K562 (cell line): ENCODE data around the gene SMOC2. TPM values are rescaled to one million over a fixed set of nuclear protein-coding genes. Genes with fewer than 3 reads are reported as not detected.
A peak's percentile ranks its signal among the peaks of the same experiment; 100 is the strongest.

Experiments used
- ATAC-seq: fragments of 200-7000 bp; cut with Tn5 transposase; 3 replicates; pipeline ENCODE4 v1.9.1; 2020; ENCODE audit warnings: moderate library complexity
- BruUV-seq: library from RNA; stranded (reverse); fragments of 400-500 nt; replicated peaks from 2 replicates; lab custom pipeline; 2021; lab: Mats Ljungman, UMichigan
- CTCF ChIA-PET: fragments of 300-600 bp; formaldehyde crosslinking; extraction: SDS; loops from one replicate; lab custom pipeline; 2021; ENCODE audit warnings: low intra/inter-chr PET ratio; lab: Yijun Ruan, JAX
- POLR2A ChIA-PET: fragments of 300-600, 350-650 bp; sonication (Branson Sonifier 250); formaldehyde crosslinking; extraction: SDS; loops from one replicate; lab custom pipeline; 2021; ENCODE audit warnings: antibody characterized with exemption, inconsistent platforms; lab: Yijun Ruan, JAX
- DNase-seq, 4 experiments: peaks; one replicate each; pipeline versions ENCODE4 v3.0.0 to v3.0.0-alpha.2; 2011 to 2018; ENCODE audit warnings: low spot score in 3 of 4, mixed read lengths in 3 of 4; ENCODE audit errors: extremely low read depth in 1 of 4
- FAIRE-seq: peaks from 2 replicates; lab custom pipeline; 2011; peaks lifted over from hg19 to GRCh38; lab: Jason Lieb, UNC
- H2AFZ ChIP-seq: 2 replicates; pipeline ENCODE4 v1.6.0; 2011; ENCODE audit warnings: low read depth, low read length, control low read depth, inconsistent platforms
- H3K27ac ChIP-seq: fragments of 200-600 bp; 3 replicates; pipeline ENCODE4 v1.8.0; 2011; ENCODE audit warnings: low read depth, mild to moderate bottlenecking, control low read depth, inconsistent platforms, low read length, moderate library complexity, mixed read lengths; ENCODE audit errors: extremely low read depth
- H3K27me3 ChIP-seq, 2 experiments: fragments of 300-600 bp in 1 of 2; 2 replicates in 1 of 2; 3 replicates in 1 of 2; pipeline versions ENCODE4 v1.6.0 to v1.8.0; 2011; ENCODE audit warnings: inconsistent platforms in 2 of 2, low read length in 2 of 2, mild to moderate bottlenecking in 1 of 2, mixed read lengths in 1 of 2, moderate library complexity in 1 of 2; ENCODE audit not compliant: control insufficient read depth in 2 of 2, insufficient read depth in 2 of 2
- H3K36me3 ChIP-seq: fragments of 300-600 bp; 3 replicates; pipeline ENCODE4 v1.8.0; 2011; ENCODE audit warnings: mild to moderate bottlenecking, low read length, inconsistent platforms; ENCODE audit not compliant: control insufficient read depth, insufficient read depth
- H3K4me1 ChIP-seq, 2 experiments: fragments of 200-600 bp in 1 of 2; replicated peaks in 1 of 2; 2 replicates in 1 of 2; 3 replicates in 1 of 2; pipeline versions ENCODE4 v1.5.1 to v1.8.0; 2011; ENCODE audit warnings: inconsistent platforms in 2 of 2, low read length in 2 of 2, mild to moderate bottlenecking in 1 of 2, mixed read lengths in 1 of 2, moderate library complexity in 1 of 2; ENCODE audit not compliant: control insufficient read depth in 2 of 2, insufficient read depth in 2 of 2
- H3K4me2 ChIP-seq: 2 replicates; pipeline ENCODE4 v1.6.1; 2011; ENCODE audit warnings: low read length, control low read depth, inconsistent platforms, mixed read lengths; ENCODE audit not compliant: insufficient read depth
- H3K4me3 ChIP-seq: fragments of 200-600 bp; sonication (generic), shearing (Covaris generic); 2 replicates; pipeline ENCODE4 v1.5.1; 2016; ENCODE audit warnings: control low read depth, inconsistent platforms
- H3K79me2 ChIP-seq: fragments of 200-600 bp; 3 replicates; pipeline ENCODE4 v1.8.0; 2011; ENCODE audit warnings: low read length, inconsistent platforms; ENCODE audit not compliant: control insufficient read depth, insufficient read depth
- H3K9ac ChIP-seq, 2 experiments: 2 replicates each; pipeline versions ENCODE4 v1.6.0 to v1.6.1; 2011; ENCODE audit warnings: low read depth in 2 of 2, low read length in 2 of 2, control low read depth in 1 of 2, inconsistent platforms in 1 of 2, mild to moderate bottlenecking in 1 of 2, mixed read lengths in 1 of 2; ENCODE audit not compliant: insufficient read depth in 1 of 2
- H3K9me1 ChIP-seq: one replicate; pipeline ENCODE4 v1.6.0; 2011; ENCODE audit warnings: inconsistent platforms, mild to moderate bottlenecking, low read length, moderate library complexity; ENCODE audit not compliant: control insufficient read depth, insufficient read depth
- H3K9me3 ChIP-seq: replicated peaks from 2 replicates; pipeline ENCODE4 v1.5.1; 2011; ENCODE audit warnings: low read depth, low read length, inconsistent platforms; ENCODE audit not compliant: control insufficient read depth, insufficient read depth
- H4K20me1 ChIP-seq: replicated peaks from 2 replicates; pipeline ENCODE4 v1.6.1; 2011; ENCODE audit warnings: low read length, inconsistent platforms, mixed read lengths; ENCODE audit not compliant: control insufficient read depth, insufficient read depth
- ESRRA ChIP-seq: fragments of 450-650 bp; IDR thresholded peaks from 2 replicates; pipeline ENCODE4 v1.6.1; 2014; ENCODE audit warnings: low read depth, mild to moderate bottlenecking, moderate library complexity, borderline replicate concordance
- NCOA2 ChIP-seq, 2 experiments: fragments of 450-650 bp; IDR thresholded peaks; 2 replicates each; pipeline ENCODE4 v1.6.1; 2018; ENCODE audit warnings: mild to moderate bottlenecking in 2 of 2, moderate library complexity in 1 of 2; ENCODE audit not compliant: partially characterized antibody in 2 of 2
- WGBS: fragments of 100-300 bp; shearing (Covaris generic); methylation state at CpG from one replicate; pipeline ENCODE4 v1.1.6; 2016; ENCODE audit warnings: low coverage, mixed read lengths; ENCODE audit not compliant: insufficient coverage; ENCODE audit errors: missing lambda C conversion rate; 5-methylcytosine and 5-hydroxymethylcytosine counted together
- in situ Hi-C: fragments of 300-500 bp; cut with MboI; formaldehyde crosslinking; loops from 4 replicates; pipeline ENCODE4 v1.15.0; 2018; ENCODE audit warnings: inconsistent platforms, mixed read lengths
- intact Hi-C: fragments of 100-400 bp; cut with micrococcal nuclease; formaldehyde crosslinking; loops from 2 replicates; pipeline ENCODE4 v1.14.2; 2022
- polyA plus RNA-seq, 8 experiments: library from polyadenylated mRNA; depleted of rRNA in 4 of 8; stranded (reverse) in 5 of 8; unstranded in 3 of 8; fragments of >200 nt; fragmentation: Nextera tagmentation in 2 of 8; fragmentation: Illumina TruSeq in 1 of 8; extraction: Ambion mirVana in 2 of 8; extraction: Trizol in 1 of 8; gene quantifications; 2 replicates each; pipeline versions ENCODE4 v1.2.1 to v1.2.3, GENCODE V29; 2011 to 2014; ENCODE audit warnings: inconsistent platforms in 1 of 8, missing spikeins in 1 of 8
- total RNA-seq, 7 experiments: library from RNA; depleted of rRNA in 6 of 7; stranded (reverse); fragments of >200 nt in 6 of 7; fragmentation: Illumina TruSeq in 2 of 7; extraction: Trizol in 2 of 7; gene quantifications; 2 replicates each; pipeline versions ENCODE4 v1.2.1 to v1.2.3, GENCODE V29; 2011 to 2021; ENCODE audit warnings: low replicate concordance in 1 of 7
- TF ChIP-seq, protein P1 (sequence below): sonication (generic); formaldehyde crosslinking; IDR thresholded peaks from 2 replicates; pipeline ENCODE4 v1.8.1; 2022; ENCODE audit warnings: missing genetic modification reagents

The SMOC2 gene
- total and polyA plus RNA-seq, 9 of the 15 experiments (the other 6 are each of a cell fraction or from before 2014, with no cell fraction given), result 0.45 to 2.3 (median 1.1) TPM

- no peak for FAIRE-seq
- CTCF ChIA-PET, result no interaction called here
Measured at GRCh38 chr6:168690271-168690670, 249.3 kb downstream of the SMOC2 start.

DNA sequence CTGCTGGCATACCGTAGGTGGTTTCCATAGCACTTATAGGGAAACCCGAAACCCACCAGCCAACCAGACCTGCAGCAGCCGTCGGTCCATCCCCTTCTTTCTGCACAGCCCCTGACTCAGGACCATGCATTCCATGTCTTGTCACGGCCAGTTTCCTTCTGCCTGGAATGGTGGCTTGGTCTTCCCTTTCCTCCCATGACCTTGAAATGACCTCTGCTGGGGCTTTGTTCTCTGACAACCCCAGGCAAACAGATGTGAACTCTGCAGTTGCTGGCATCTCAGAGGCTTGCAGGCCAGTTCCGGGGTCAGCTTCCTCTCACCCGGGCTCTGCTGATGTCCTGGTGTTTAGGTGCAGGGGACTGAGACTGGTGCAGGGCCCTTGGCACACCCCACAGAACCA, 250.8 kb downstream of the SMOC2 start:
- no peak overlapping the region for H2AFZ ChIP-seq
- FAIRE-seq, result no peak
- H3K79me2 ChIP-seq, result no peaks in the 10 kb centered on the region
- no peak overlapping the region for H3K4me3 ChIP-seq
- in situ Hi-C loops, result no loop called here
- no peaks in the 10 kb centered on the region for H3K9me1 ChIP-seq
- H3K4me1 ChIP-seq, result no peaks in the 10 kb centered on the region
- no peak overlapping the region for H3K4me2 ChIP-seq
- no peak overlapping the region for H3K27ac ChIP-seq
- no peak for TF ChIP-seq NCOA2 (IDR thresholded peaks at IDR 0.05; ENCODE audit: partially characterized antibody in 2 of 2)
- TF ChIP-seq ESRRA, result peak; percentile 32; the same call in 1 of the 2 replicates
- TF ChIP-seq, all 486 proteins: peak for 1
- Histone ChIP-seq H3K9ac (no peak overlapping the region), H3K27me3 (peaks cover 34 to 53% of the 10 kb centered on the region in 2 experiments), H3K36me3 (no peaks in the 10 kb centered on the region), H3K9me3 (no peaks in the 10 kb centered on the region), H4K20me1 (no peaks in the 10 kb centered on the region; the same call in 1 of the 2 replicates)
- DNase-seq, result no peak
- ChIA-PET POLR2A (no interaction called here), CTCF (no interaction called here)
- intact Hi-C loops, result no loop called here
- under 1% methylated on average over 7 of the region's 7 CpGs for WGBS
- ATAC-seq, result no peak
- BruUV-seq, result no TSS peak

More at GRCh38 chr6:168690271-168690670, 249.3 kb downstream of the SMOC2 start:
- Histone ChIP-seq H3K4me1 (no peaks in the 10 kb centered on the region), H3K4me2 (no peak overlapping the region), H3K9ac (no peak overlapping the region), H3K4me3 (no peak overlapping the region), H4K20me1 (no peaks in the 10 kb centered on the region; the same call in 1 of the 2 replicates), H3K27ac (no peak overlapping the region), H3K36me3 (no peaks in the 10 kb centered on the region), H3K79me2 (no peaks in the 10 kb centered on the region), H3K9me3 (no peaks in the 10 kb centered on the region), H2AFZ (no peak overlapping the region), H3K27me3 (peaks cover 39 to 60% of the 10 kb centered on the region in 2 experiments), H3K9me1 (no peaks in the 10 kb centered on the region)
- no peak for ATAC-seq
- intact Hi-C loops (no loop called here), in situ Hi-C loops (no loop called here)
- DNase-seq, result no peak
- POLR2A ChIA-PET, result interaction anchor here (1.3 kb wide), 1 partner anchor 13 kb away, joined by 3 read pairs; no protein-coding TSS in a partner anchor
- no TSS peak for BruUV-seq
- under 1% methylated on average over 7 of the region's 7 CpGs for WGBS
- TF ChIP-seq, protein P1, sequence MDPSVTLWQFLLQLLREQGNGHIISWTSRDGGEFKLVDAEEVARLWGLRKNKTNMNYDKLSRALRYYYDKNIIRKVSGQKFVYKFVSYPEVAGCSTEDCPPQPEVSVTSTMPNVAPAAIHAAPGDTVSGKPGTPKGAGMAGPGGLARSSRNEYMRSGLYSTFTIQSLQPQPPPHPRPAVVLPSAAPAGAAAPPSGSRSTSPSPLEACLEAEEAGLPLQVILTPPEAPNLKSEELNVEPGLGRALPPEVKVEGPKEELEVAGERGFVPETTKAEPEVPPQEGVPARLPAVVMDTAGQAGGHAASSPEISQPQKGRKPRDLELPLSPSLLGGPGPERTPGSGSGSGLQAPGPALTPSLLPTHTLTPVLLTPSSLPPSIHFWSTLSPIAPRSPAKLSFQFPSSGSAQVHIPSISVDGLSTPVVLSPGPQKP, result no peak
